Lower leg skin (tissue), 3 donors: ENCODE measurements around the gene LY6G6F.

ENCODE experiments used
- POLR2A ChIP-seq, 2 donors: fragments of 450-650 bp; IDR thresholded peaks; one replicate each; pipeline ENCODE4 v1.6.1; 2016 to 2017; ENCODE audit warnings: antibody characterized with exemption in 2 of 2, mild to moderate bottlenecking in 1 of 2, moderate library complexity in 1 of 2
- TF ChIP-seq, protein P1 (sequence below), 3 donors: fragments of 450-650 bp; IDR thresholded peaks; one replicate each; pipeline ENCODE4 v1.5.1; 2016; ENCODE audit warnings: antibody characterized with exemption in 3 of 3, mild to moderate bottlenecking in 3 of 3, moderate library complexity in 2 of 3

DNA sequence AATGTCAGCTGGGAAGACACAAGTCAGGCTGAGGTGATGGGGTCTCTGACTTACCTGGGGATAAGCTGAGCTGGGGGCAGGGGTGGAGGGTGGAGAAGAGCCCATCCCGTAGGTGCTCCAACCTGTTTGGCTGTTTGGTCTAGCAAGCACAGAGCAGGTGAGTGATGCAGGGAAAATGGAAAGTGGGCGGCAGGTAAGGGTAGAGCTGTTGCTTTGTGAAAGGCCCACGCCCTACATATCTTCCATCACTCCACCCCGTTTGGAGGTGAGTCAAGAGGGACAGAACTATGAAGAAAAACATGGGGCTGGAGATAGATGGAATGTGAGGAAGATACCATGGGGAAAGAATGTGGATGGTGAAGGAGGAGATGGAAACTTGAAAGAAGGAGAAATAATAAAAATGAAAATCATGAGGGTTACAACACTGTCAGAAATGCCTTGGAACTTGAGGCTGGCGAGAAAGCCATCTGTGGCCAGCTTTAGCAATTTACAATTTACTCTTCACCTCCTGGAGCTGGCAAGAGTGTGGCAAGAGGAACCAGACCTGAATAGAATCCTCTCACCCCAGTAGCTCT lies 13.6 kb downstream of the LY6G6F start:
- TF ChIP-seq, protein P1, sequence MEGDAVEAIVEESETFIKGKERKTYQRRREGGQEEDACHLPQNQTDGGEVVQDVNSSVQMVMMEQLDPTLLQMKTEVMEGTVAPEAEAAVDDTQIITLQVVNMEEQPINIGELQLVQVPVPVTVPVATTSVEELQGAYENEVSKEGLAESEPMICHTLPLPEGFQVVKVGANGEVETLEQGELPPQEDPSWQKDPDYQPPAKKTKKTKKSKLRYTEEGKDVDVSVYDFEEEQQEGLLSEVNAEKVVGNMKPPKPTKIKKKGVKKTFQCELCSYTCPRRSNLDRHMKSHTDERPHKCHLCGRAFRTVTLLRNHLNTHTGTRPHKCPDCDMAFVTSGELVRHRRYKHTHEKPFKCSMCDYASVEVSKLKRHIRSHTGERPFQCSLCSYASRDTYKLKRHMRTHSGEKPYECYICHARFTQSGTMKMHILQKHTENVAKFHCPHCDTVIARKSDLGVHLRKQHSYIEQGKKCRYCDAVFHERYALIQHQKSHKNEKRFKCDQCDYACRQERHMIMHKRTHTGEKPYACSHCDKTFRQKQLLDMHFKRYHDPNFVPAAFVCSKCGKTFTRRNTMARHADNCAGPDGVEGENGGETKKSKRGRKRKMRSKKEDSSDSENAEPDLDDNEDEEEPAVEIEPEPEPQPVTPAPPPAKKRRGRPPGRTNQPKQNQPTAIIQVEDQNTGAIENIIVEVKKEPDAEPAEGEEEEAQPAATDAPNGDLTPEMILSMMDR (IDR thresholded peaks at IDR 0.05): no peak
- no peak for TF ChIP-seq POLR2A (IDR thresholded peaks at IDR 0.05)
